Ovary (tissue), 9 donors: Measurements from ENCODE around the gene BCL2L14. TPM values are rescaled to one million over a fixed set of nuclear protein-coding genes. Genes with fewer than 3 reads are reported as not detected.

Source experiments
- DNase-seq, 5 donors: peaks; one replicate each; pipeline ENCODE4 v3.0.0-alpha.2; 2019 to 2020
- H3K27ac ChIP-seq, 2 donors: fragments of 200-600 bp; one replicate each; pipeline versions ENCODE4 v1.5.1 to v1.8.0; 2019 to 2022
- H3K27me3 ChIP-seq: fragments of 200-600 bp; one replicate; pipeline ENCODE4 v1.8.0; 2022
- H3K36me3 ChIP-seq: fragments of 200-600 bp; sonication (generic); one replicate; pipeline ENCODE4 v1.5.1; 2019
- H3K4me1 ChIP-seq: one replicate; pipeline ENCODE4 v1.8.1; 2013; ENCODE audit warnings: mild to moderate bottlenecking, moderate library complexity; ENCODE audit not compliant: insufficient read depth
- H3K4me3 ChIP-seq: fragments of 200-600 bp; sonication (generic); one replicate; pipeline ENCODE4 v1.5.1; 2017
- H3K9me3 ChIP-seq, 2 donors: fragments of 200-600 bp in 1 of 2; sonication (generic) in 1 of 2; one replicate each; pipeline versions ENCODE4 v1.5.1 to v1.8.1; 2013 to 2019; ENCODE audit warnings: mild to moderate bottlenecking in 1 of 2, moderate library complexity in 1 of 2
- EP300 ChIP-seq: sonication (generic); formaldehyde crosslinking; IDR thresholded peaks from one replicate; pipeline ENCODE4 v1.6.1; 2017; ENCODE audit warnings: antibody characterized with exemption
- POLR2A ChIP-seq: fragments of 450-650 bp; IDR thresholded peaks from one replicate; pipeline ENCODE4 v1.6.1; 2017; ENCODE audit warnings: antibody characterized with exemption, mild to moderate bottlenecking, moderate library complexity
- WGBS, 3 donors: extraction: QIAGEN DNeasy Blood & Tissue Kit in 1 of 3; methylation state at CpG; one replicate each; pipeline versions ENCODE4 v1.1.5 to v1.1.7; 2013 to 2017; 5-methylcytosine and 5-hydroxymethylcytosine counted together
- intact Hi-C, 4 donors: fragments of 100-400 bp; cut with DNase I; formaldehyde crosslinking; loops; one replicate each; pipeline versions ENCODE4 v1.11.0 to v1.15.1; 2022 to 2023
- polyA plus RNA-seq, 2 donors: library from polyadenylated mRNA; stranded (reverse); fragments of 200-250 nt in 1 of 2; fragments of 350-450 nt in 1 of 2; fragmentation: Illumina TruSeq in 1 of 2; extraction: RNeasy Lipid Tissue Mini Kit (QIAGEN cat#74804) in 1 of 2; gene quantifications; one replicate each; pipeline ENCODE4 v1.2.3, GENCODE V29; 2013 to 2014
- total RNA-seq, 7 donors: library from RNA; depleted of rRNA in 2 of 7; stranded (reverse); fragments of >200 nt in 2 of 7; fragmentation: NEBNext Ultra II Directional in 3 of 7; extraction: Animal tissue kit (Norgen Biotek cat#: 25700) in 3 of 7; gene quantifications; one replicate each; pipeline versions ENCODE4 v1.1.0 to v1.2.4, GENCODE V29; 2016 to 2023
- TF ChIP-seq, protein P1 (sequence below), 3 donors: fragments of 450-650 bp in 2 of 3; fragments of 200-600 bp in 1 of 3; IDR thresholded peaks; one replicate each; pipeline versions ENCODE4 v1.5.1 to v1.8.0; 2016 to 2022; ENCODE audit warnings: antibody characterized with exemption in 3 of 3, mild to moderate bottlenecking in 1 of 3
- donor health status: DM: no; HTN: no; CAD: no; lungs with moderate emphysema.
- donor health status: DM: no; HTN: no; CAD: no.
- donor health status: Bipolar disorder and iron deficiency.
- donor health status: DM: yes; HTN: yes; CAD: no.
- donor health status: DM: no; HTN: no; CAD: no.
- donor health status: DM: yes; HTN: yes; CAD: no.

Gene BCL2L14
- total and polyA plus RNA-seq, 9 donors: 0.11 TPM; not detected in 8

GRCh38 chr12:12048714-12049113, 22.0 kb upstream of the BCL2L14 start:
- H3K27ac ChIP-seq: no peak overlapping the region
- 84 to 90% (median 87%) methylated on average over 7 of the region's 7 CpGs for WGBS, 3 donors
- intact Hi-C loops: no loop called here

GRCh38 chr12:12051668-12052067, 19.1 kb upstream of the BCL2L14 start:
- no peaks in the 10 kb centered on the region for H3K9me3 ChIP-seq
- H3K4me3 ChIP-seq: no peak overlapping the region
- H3K27me3 ChIP-seq: no peaks in the 10 kb centered on the region
- no peak for DNase-seq
- H3K36me3 ChIP-seq: no peaks in the 10 kb centered on the region
- 83 to 90% (median 85%) methylated on average over 4 of the region's 4 CpGs for WGBS, 3 donors
- TF ChIP-seq, protein P1, sequence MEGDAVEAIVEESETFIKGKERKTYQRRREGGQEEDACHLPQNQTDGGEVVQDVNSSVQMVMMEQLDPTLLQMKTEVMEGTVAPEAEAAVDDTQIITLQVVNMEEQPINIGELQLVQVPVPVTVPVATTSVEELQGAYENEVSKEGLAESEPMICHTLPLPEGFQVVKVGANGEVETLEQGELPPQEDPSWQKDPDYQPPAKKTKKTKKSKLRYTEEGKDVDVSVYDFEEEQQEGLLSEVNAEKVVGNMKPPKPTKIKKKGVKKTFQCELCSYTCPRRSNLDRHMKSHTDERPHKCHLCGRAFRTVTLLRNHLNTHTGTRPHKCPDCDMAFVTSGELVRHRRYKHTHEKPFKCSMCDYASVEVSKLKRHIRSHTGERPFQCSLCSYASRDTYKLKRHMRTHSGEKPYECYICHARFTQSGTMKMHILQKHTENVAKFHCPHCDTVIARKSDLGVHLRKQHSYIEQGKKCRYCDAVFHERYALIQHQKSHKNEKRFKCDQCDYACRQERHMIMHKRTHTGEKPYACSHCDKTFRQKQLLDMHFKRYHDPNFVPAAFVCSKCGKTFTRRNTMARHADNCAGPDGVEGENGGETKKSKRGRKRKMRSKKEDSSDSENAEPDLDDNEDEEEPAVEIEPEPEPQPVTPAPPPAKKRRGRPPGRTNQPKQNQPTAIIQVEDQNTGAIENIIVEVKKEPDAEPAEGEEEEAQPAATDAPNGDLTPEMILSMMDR (IDR thresholded peaks at IDR 0.05): no peak
- TF ChIP-seq POLR2A (no peak), EP300 (no peak)
- H3K4me1 ChIP-seq: no peaks in the 10 kb centered on the region
- intact Hi-C loops: no loop called here
- H3K27ac ChIP-seq: no peak overlapping the region

More at GRCh38 chr12:12048714-12049113, 22.0 kb upstream of the BCL2L14 start:
- Histone ChIP-seq H3K9me3 (no peaks in the 10 kb centered on the region), H3K4me3 (no peak overlapping the region), H3K4me1 (no peaks in the 10 kb centered on the region), H3K36me3 (no peaks in the 10 kb centered on the region), H3K27me3 (no peaks in the 10 kb centered on the region)
- DNase-seq: no peak
- TF ChIP-seq POLR2A (no peak), EP300 (no peak)
- TF ChIP-seq, protein P1 (IDR thresholded peaks at IDR 0.05): no peak

GRCh38 chr12:12054993-12055392, 15.7 kb upstream of the BCL2L14 start:
- Histone ChIP-seq H3K36me3 (no peaks in the 10 kb centered on the region), H3K4me1 (no peaks in the 10 kb centered on the region), H3K27me3 (no peaks in the 10 kb centered on the region), H3K9me3 (no peaks in the 10 kb centered on the region), H3K4me3 (no peak overlapping the region), H3K27ac (no peak overlapping the region)
- intact Hi-C loops: no loop called here
- TF ChIP-seq, protein P1 (IDR thresholded peaks at IDR 0.05): no peak
- TF ChIP-seq POLR2A (no peak), EP300 (no peak)
- WGBS, 3 donors: 12 to 20% (median 20%) methylated on average over 5 of the region's 5 CpGs
- DNase-seq: no peak

DNA sequence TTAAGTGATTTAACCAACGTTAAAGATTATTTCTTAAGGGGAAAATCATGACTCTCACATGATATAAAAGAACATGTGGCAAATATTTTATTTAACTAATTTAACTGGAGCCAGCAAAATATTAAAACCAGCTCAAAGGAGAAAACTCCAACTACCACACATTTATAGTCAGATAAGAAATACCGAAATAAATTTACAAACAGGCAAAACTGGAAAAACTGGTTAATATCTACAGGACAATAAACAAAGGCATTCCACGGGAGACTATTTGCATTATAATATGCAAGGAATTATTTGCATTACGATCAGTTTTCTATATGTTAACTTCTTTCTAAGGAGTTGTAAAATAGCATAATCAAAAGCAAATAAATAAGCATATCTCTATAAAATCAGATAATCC, 13.8 kb upstream of the BCL2L14 start:
- Histone ChIP-seq H3K4me1 (no peaks in the 10 kb centered on the region), H3K27me3 (no peaks in the 10 kb centered on the region), H3K9me3 (no peaks in the 10 kb centered on the region), H3K27ac (no peak overlapping the region), H3K36me3 (no peaks in the 10 kb centered on the region), H3K4me3 (no peak overlapping the region)
- no peak for DNase-seq
- WGBS, 3 donors: 52 to 69% (median 52%) methylated on average over 4 of the region's 4 CpGs
- no peak for TF ChIP-seq EP300
- no peak for TF ChIP-seq POLR2A
- TF ChIP-seq, protein P1 (IDR thresholded peaks at IDR 0.05): no peak
- intact Hi-C loops: no loop called here
